NCI-H2171 (cell line): ENCODE data around the gene FBXO31.
"Not testable (repeated sequence)": the region's sequence is repeated elsewhere in the genome, so short reads cannot be mapped to it uniquely, and the experiment has no call there.

ENCODE experiments used
- DNase-seq: peaks from one replicate; lab custom pipeline; 2025; lab: John Stamatoyannopoulos, UW

Gene FBXO31

DNA sequence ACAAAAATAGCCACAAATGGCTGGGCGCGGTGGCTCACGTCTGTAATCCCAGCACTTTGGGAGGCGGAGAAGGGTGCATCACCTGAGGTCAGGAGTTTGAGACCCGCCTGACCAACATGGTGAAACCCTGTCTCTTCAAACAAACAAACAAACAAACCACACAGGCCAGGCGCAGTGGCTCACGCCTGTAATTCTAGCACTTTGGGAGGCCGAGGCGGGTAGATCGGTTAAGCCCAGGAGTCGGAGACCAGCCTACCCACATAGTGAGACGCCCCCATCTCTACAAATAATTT lies 1.2 kb upstream of the FBXO31 start:
- DNase-seq, result not testable (repeated sequence)

GRCh38 chr16:87384162-87384874 lies 742 bp upstream of the FBXO31 start:
- DNase-seq, result peak; percentile 87

- no peak for DNase-seq
Measured at GRCh38 chr16:87382023-87382785, 1.4 kb downstream of the FBXO31 start.

- no peak for DNase-seq
Measured at GRCh38 chr16:87380881-87381280, 2.7 kb downstream of the FBXO31 start.

DNA sequence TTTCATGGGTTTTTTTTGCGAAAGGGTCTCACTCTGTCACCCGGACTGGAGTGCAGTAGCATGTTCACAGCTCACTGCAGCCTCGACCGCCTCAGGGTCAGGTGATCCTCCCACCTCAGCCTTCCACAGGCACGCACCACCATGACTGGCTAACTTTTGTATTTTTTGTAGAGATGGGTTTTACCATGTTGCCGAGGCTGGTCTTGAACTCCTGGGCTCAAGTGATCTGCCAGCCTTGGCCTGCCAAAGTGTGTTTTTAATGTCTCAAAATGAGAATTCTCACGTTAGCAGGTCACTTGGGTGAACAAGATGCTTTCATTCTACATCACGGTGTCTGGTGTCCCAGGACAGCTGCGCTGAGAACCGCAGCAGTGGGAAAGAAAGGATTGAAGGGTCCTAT lies 3.2 kb downstream of the FBXO31 start:
- no peak for DNase-seq

GRCh38 chr16:87379312-87379752 lies 4.2 kb downstream of the FBXO31 start:
- DNase-seq, result not testable (repeated sequence)

DNA sequence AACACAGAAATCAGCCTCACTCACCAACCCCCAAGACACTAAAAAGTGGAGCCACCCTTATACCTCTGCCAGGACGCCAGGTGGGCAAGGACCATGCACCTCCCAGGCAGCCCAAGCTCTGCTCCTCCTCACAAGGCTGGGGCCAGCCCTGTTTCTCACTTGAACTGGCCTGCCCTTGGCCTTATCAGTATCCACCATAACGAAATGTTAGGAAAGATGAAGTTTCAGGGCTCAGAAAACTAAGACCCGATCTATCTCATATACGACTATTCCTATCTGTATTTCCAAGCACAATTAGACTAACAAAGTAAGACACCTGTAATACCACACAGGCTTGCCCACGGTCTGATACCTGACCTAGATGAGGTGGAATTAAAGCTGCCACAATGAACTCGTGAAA lies 6.9 kb downstream of the FBXO31 start:
- DNase-seq, result no peak

- DNase-seq, result no peak
Measured at GRCh38 chr16:87375426-87376135, 8.0 kb downstream of the FBXO31 start.

DNA sequence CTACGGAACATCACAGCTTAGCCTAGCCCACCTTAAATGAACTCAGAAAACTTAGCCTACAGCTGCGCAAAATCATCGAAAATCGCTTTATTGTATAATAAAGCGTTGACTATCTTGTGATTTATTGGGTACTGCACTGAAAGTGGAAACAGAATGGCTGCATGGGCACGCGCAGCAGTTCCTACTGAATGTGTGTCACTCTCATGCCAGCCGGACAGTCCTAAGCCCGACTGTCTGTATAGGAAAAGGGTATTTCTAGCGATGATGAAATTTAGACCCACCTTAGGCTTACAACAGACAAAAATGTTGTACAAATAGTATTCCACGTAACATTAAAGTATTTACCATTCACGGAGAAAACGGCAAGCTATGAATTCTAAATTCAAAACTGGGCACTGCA lies 9.3 kb downstream of the FBXO31 start:
- DNase-seq, result no peak

GRCh38 chr16:87372305-87372704 lies 11.3 kb downstream of the FBXO31 start:
- DNase-seq, result no peak

GRCh38 chr16:87371261-87371866 lies 12.2 kb downstream of the FBXO31 start:
- no peak for DNase-seq

- DNase-seq, result peak; percentile 54
Measured at GRCh38 chr16:87369796-87370719, 13.5 kb downstream of the FBXO31 start.

- no peak for DNase-seq
Measured at GRCh38 chr16:87369117-87369765, 14.3 kb downstream of the FBXO31 start.

GRCh38 chr16:87368029-87368770 lies 15.4 kb downstream of the FBXO31 start:
- DNase-seq, result no peak

DNA sequence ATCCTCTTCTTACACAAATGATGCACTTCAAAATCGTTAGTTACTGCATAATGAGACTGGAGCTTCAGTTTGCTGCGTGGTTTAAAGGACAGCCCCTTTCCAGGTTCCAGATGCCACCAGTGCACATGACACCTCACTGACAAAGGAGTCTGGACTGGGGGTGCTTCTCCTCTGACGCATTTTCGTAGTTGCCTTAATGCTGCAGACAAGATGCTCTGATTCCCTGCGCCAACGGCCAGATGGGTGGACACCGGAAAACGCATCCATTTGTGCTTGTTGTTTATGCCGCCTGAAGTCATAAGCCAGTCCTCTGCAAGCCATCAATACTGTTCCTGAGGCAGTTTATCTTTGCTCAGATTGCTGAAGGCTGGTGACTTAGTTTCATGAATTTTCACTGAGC lies 16.0 kb downstream of the FBXO31 start:
- DNase-seq, result no peak

DNA sequence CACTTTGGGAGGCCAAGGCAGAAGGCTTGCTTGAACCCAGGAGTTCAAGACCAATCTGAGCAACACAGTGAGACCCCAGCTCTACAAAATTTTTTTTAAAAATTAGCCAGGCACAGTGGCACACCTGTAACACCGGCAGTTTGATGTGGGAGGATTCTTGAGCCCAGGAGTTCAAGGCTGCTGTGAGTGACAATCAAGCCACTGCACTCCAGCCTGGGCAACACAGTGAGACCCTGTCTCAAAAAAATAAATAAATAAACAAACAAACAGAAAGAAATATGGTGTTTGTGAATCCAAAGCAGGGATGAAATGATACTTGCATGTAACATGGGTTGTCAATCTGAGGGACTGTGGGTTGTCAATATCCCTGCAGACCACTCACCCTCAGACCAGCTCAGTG lies 16.6 kb downstream of the FBXO31 start:
- DNase-seq, result no peak

DNA sequence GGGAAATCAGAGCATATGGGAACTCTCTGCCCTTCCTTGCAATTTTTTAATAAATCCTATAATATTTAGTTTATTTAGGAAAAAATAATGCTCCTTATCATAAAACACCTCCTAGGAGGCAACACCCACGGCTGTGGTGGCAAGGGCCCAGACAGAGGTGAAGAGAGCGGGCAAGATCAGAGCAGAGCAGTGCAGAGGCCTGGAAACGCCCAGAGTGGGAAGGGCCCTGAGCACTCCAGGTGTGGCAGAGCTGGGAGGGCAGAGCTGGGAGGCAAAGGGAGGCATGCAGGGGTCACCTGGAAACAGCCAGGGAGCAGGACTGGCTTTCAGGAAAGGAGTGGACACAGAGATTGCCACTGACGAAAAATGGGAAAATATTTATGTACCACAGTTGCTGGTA lies 17.3 kb downstream of the FBXO31 start:
- DNase-seq, result no peak

- DNase-seq, result no peak
Measured at GRCh38 chr16:87365021-87365713, 18.4 kb downstream of the FBXO31 start.

DNA sequence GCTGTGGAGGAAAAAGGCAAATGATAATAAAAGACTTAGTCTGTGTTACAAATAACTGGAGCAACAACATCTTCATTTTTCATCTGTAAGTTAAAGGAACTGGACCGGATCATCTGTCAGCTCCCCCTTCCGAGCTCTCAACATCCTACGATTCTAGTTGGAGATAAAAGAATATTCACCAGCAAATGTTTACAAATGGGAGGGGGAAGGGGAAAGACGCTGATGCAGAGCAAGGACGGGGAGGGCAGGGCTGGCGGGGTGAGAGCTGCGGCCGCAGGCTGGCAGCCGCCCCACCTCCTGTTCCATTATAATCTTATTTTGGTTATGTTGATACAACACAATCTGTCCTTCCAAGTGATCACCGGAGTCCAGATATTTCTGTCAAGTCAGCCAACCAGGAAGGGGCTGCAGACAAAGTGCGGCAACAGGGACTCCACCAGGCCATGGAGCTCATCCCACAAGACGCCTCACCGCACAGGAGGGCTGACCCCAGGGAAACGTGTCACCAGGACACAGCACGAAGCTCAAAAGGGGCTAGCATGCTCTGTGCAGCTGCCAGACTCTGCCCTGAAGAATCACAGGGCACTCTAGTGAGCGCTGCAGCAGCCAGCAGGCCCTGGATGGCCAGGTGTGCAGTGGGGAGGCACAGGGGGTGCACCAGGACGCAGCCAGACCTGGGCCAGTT lies 19.7 kb downstream of the FBXO31 start:
- no peak for DNase-seq
